ENCODE results near the gene UGT1A9. TPM values are rescaled to one million over a fixed set of nuclear protein-coding genes. Genes with fewer than 3 reads are reported as not detected.
"Not testable (repeated sequence)": the region's sequence is repeated elsewhere in the genome, so short reads cannot be mapped to it uniquely, and the experiment has no call there.

UGT1A9 gene
- total RNA-seq, 4 donors from 2014 or later = not detected

DNA sequence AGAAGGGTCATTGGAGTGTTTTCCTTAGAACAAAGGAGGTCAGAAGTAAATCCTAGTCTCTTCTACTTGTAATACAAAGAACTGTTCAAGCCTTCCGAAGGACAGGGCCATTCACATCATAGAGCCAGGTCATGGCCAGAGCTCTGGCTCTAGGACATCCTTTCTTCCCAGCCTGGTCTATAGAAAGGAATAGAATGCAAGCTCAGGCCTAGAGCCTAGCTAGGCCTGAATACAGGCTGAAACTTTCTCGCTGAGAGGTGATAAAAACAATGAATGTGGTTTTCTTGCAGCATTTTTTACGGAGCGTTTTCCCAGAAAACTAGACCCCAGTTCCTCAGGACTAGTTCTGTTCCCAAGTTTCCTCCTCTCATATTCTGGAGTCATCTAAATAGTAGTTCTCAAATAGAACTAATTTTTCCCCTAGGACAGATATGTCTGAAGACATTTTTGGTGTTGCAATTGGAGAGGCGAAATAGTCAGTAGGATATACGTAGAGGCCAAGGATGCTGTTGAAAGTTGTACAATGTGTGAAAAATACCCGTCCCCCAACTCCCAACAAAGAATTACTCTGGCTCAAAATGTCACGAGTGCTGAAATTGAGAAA is 27.8 kb downstream of the UGT1A9 start:
- Histone ChIP-seq H3K9me3 (no peaks in the 10 kb centered on the region), H3K27me3 (no peaks in the 10 kb centered on the region), H3K4me1 (peaks cover 16 to 21% of the 10 kb centered on the region in 2 donors), H3K36me3 (no peaks in the 10 kb centered on the region), H3K27ac (peak overlapping the region; percentile 91 to 99 (median 96)), H3K4me3 (replicated peaks in 1 of 3) (no peak overlapping the region)
- TF ChIP-seq CTCF (IDR thresholded peaks at IDR 0.05) = no peak
- TF ChIP-seq POLR2A (IDR thresholded peaks at IDR 0.05) = no peak
- 82 to 87% methylated on average over 8 of the region's 8 CpGs for WGBS, 2 donors
- intact Hi-C loops (cut with DNase I) = no loop called here
- DNase-seq = no peak

DNA sequence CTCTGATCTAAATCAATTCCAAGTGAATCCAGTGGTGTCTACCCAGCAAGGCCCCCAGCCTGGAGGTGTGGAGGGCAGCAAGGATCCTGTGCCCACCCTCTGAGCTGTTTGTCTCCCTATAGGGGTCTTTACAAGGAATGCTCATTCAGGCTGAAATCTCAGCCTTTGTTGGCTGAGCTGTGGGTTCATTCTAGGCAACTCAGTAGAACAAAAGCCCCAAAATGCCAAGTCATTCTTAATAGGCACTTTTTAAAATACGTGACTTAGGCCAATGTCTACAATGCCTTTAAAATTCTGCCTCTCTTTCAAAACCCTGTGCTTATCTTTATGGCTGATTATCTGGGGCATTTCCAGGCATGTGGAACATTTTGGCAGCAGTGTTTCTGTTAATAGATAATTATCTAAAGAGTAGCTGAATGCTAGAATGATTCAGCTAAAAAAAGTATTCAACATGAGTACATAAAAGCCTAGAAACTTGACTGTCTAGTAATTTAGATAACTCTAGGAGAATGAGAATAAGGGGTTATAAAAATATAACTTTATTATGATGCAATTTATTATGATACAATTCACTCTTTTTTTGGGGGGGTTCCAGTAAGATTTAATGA is 28.4 kb downstream of the UGT1A9 start:
- WGBS, 2 donors = 18 to 20% methylated on average over 1 of the region's 1 CpG
- H3K4me3 ChIP-seq (replicated peaks in 1 of 3) = no peak overlapping the region
- no peaks in the 10 kb centered on the region for H3K9me3 ChIP-seq
- peak; percentile 72 to 75 for DNase-seq
- H3K27ac ChIP-seq = peak overlapping the region; percentile 91 to 99 (median 96)
- peaks cover 16 to 21% of the 10 kb centered on the region in 2 donors for H3K4me1 ChIP-seq
- TF ChIP-seq CTCF (IDR thresholded peaks at IDR 0.05) = no peak
- TF ChIP-seq POLR2A (IDR thresholded peaks at IDR 0.05) = peak in 1 of 2 donors; percentile 40
- intact Hi-C loops (cut with DNase I) = no loop called here
- no peaks in the 10 kb centered on the region for H3K27me3 ChIP-seq
- no peaks in the 10 kb centered on the region for H3K36me3 ChIP-seq

DNA sequence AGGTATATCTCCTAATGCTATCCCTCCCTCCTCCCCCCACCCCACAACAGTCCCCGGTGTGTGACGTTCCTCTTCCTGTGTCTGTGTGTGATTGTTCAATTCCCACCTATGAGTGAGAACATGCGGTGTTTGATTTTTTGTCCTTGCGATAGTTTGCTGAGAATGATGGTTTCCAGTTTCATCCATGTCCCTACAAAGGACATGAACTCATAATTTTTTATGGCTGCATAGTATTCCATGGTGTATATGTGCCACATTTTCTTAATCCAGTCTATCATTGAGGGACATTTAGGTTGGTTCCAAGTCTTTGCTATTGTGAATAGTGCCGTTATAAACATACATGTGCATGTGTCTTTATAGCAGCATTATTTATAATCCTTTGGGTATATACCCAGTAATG is 29.1 kb downstream of the UGT1A9 start:
- intact Hi-C loops (cut with DNase I) = not testable (repeated sequence)

DNA sequence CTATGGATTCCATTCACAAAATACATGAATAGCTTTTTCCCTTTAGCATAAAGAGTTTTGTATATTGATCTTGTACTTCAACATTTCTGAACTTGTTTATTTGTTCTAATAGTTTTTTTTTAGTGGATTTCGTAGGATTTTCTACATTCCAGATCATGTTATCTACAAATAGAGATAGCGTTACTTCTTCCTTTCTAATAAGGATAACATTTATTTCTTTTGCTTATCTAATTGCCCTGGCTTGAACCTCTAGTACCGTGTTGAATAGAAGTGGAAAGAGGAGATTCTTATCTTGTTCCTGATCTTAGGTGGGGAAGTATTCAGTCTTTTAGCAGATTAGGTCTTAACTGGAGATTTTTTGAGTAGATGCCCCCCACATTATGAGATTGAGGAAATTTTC is 30.5 kb downstream of the UGT1A9 start:
- Histone ChIP-seq H3K27ac (peak overlapping the region in 1 of 3 donors; percentile 39), H3K4me3 (replicated peaks in 1 of 3) (no peak overlapping the region), H3K36me3 (no peaks in the 10 kb centered on the region), H3K27me3 (no peaks in the 10 kb centered on the region), H3K4me1 (peaks cover 36 to 37% of the 10 kb centered on the region in 2 donors), H3K9me3 (no peaks in the 10 kb centered on the region)
- TF ChIP-seq POLR2A (IDR thresholded peaks at IDR 0.05) (no peak), CTCF (IDR thresholded peaks at IDR 0.05) (no peak)
- intact Hi-C loops (cut with DNase I) = no loop called here
- DNase-seq = no peak
- 69% methylated on average over 3 of the region's 3 CpGs for WGBS, 2 donors

More for the DNA sequence above, 29.1 kb downstream of the UGT1A9 start:
- 95% methylated on average over 5 of the region's 5 CpGs for whole genome bisulfite sequencing, 2 donors
- Histone ChIP-seq H3K27ac (peak overlapping the region; percentile 4 to 99 (median 96)), H3K4me1 (peaks cover 23 to 26% of the 10 kb centered on the region in 2 donors)
- H3K9me3 ChIP-seq; H3K27me3 ChIP-seq; H3K4me3 ChIP-seq (replicated peaks in 1 of 3); DNase-seq; H3K36me3 ChIP-seq: not testable (repeated sequence)

DNA sequence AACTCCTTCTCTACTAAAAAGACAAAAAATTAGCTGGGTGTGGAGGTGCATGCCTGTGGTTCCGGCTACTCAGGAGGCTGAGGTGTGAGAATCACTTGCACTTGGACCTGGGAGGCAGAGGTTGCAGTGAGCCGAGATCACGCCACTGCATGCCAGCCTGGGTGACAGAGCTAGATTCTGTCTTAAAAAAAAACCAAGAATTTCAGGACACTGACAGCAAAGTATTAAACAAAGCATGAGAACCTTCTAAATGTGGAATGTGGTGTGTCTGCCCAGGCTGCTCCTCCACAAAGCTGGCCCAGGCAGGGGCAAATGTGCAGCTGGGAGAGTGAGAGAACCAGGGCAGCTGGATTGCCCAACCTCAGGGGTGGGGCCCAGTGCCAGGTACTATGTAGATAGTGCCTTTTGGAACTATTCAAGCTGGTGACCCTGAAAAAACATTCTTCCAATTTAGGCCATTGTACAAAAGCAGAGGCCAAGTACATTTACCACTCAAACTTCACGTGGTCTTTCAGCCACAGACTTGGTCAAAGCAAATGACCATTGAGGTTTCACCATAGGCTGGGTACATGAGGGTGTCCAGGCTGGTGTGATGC is 34.3 kb downstream of the UGT1A9 start:
- peaks cover 14 to 21% of the 10 kb centered on the region in 2 donors for H3K4me1 ChIP-seq
- no peak overlapping the region for H3K4me3 ChIP-seq (replicated peaks in 1 of 3)
- H3K9me3 ChIP-seq = no peaks in the 10 kb centered on the region
- DNase-seq = peak; percentile 92 to 94
- WGBS, 2 donors = 35 to 56% methylated on average over 4 of the region's 4 CpGs
- no peaks in the 10 kb centered on the region for H3K36me3 ChIP-seq
- no peaks in the 10 kb centered on the region for H3K27me3 ChIP-seq
- H3K27ac ChIP-seq = peak overlapping the region; percentile 55 to 84 (median 77)
- TF ChIP-seq POLR2A (IDR thresholded peaks at IDR 0.05) (peak in 1 of 2 donors; percentile 50), CTCF (IDR thresholded peaks at IDR 0.05) (no peak)
- intact Hi-C loops (cut with DNase I) = no loop called here

All from thyroid gland (tissue), 4 donors.